Liver (tissue), 1 donor: ENCODE measurements around the gene PTCD1.

Experiments used
- FOXA1 ChIP-seq: IDR thresholded peaks from 2 replicates; pipeline ENCODE4 v1.6.1; 2016; ENCODE audit warnings: antibody characterized with exemption
- YY1 ChIP-seq: IDR thresholded peaks from 2 replicates; pipeline ENCODE4 v1.6.1; 2016; ENCODE audit warnings: antibody characterized with exemption, mild to moderate bottlenecking
- ZBTB33 ChIP-seq: IDR thresholded peaks from 2 replicates; pipeline ENCODE4 v1.6.1; 2016; ENCODE audit warnings: antibody characterized with exemption
- TF ChIP-seq, protein P1 (sequence below): IDR thresholded peaks from 2 replicates; pipeline ENCODE4 v1.6.1; 2016; ENCODE audit warnings: antibody characterized with exemption

DNA sequence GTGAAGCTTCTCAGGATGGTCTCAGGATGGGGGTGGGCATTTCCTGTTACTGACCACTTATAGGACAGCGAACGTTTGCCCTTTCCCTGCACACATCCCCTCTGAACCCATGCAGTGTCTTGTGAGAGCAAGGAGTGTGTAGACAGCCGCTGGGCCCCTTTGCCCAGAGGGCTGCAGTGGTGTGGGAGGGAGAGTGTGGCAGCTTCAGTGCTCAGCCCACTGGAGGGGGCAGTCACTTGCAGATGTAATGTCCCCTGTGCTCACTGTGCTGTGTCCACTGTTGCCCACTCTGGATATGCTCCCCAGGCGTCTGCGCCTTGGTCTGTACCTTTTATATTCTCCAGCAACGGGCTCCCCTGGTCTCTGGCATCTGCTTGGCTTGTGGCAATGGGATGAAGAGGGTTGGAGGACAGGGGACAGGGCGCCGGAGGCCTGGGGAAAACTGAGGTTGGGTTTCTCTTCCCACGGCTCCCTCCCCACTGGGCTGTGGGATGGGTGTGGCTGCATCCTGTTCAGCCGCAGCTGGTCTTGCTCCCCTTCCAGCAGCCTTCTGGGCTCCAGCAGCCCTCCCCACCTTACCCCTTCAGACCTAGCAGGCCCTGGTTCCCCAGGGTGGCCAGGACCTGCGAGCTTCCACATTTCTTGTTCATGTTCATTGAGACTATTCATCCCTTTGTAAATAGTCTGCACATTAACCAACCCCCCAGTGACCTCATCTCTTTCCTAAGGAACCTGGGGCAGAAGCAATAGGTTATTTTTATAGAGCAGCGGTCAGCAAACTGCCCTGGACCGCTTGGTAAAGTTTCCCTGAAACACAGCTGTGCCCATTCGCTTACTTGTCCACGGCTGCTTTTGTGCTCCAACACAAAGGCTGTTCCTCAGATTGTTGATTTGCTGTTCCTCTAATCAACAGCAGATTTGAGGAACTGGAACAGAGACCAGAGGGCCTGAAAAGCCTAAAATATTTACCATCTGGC lies 40.2 kb upstream of the PTCD1 start:
- TF ChIP-seq YY1 (no peak), FOXA1 (no peak), ZBTB33 (no peak)
- TF ChIP-seq, protein P1, sequence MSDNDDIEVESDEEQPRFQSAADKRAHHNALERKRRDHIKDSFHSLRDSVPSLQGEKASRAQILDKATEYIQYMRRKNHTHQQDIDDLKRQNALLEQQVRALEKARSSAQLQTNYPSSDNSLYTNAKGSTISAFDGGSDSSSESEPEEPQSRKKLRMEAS, result no peak
